ENCODE measurements around the gene FOLH1.
"Not testable (repeated sequence)": the region's sequence is repeated elsewhere in the genome, so short reads cannot be mapped to it uniquely, and the experiment has no call there.

- not testable (repeated sequence) for TF ChIP-seq CTCF (IDR thresholded peaks at IDR 0.05); RAD21 (conservative IDR thresholded peaks at IDR 0.05 in 1 of 2, IDR thresholded peaks at IDR 0.05 in 1 of 2); POLR2A (IDR thresholded peaks at IDR 0.05; ENCODE audit: low read length); HOXA7 (CRISPR knock-in tag; IDR thresholded peaks at IDR 0.05); ELK1 (IDR thresholded peaks at IDR 0.05; ENCODE audit: low read depth, low read length); CHD2 (IDR thresholded peaks at IDR 0.05; ENCODE audit: low read length, partially characterized antibody); HDAC2 (IDR thresholded peaks at IDR 0.05); POLR2AphosphoS2 (conservative IDR thresholded peaks at IDR 0.05; ENCODE audit: low read length); JUNB (IDR thresholded peaks at IDR 0.05); RFX5 (IDR thresholded peaks at IDR 0.05)
These were observed 18.1 kb downstream of the FOLH1 start for GRCh38 chr11:49190287-49190686.
